Activated CD8-positive, alpha-beta memory T cell treated with anti-CD3 and anti-CD28 coated beads for 24 hours (primary cell): ENCODE measurements around the gene NPFF.
"Not testable (repeated sequence)": the region's sequence is repeated elsewhere in the genome, so short reads cannot be mapped to it uniquely, and the experiment has no call there.

Source experiments
- DNase-seq: peaks from one replicate; pipeline ENCODE4 v3.0.0-alpha.2; 2020

NPFF gene

GRCh38 chr12:53493610-53494391 is 13.5 kb downstream of the NPFF start:
- no peak for DNase-seq

GRCh38 chr12:53492830-53493609 is 14.3 kb downstream of the NPFF start:
- peak; percentile 93 for DNase-seq

DNA sequence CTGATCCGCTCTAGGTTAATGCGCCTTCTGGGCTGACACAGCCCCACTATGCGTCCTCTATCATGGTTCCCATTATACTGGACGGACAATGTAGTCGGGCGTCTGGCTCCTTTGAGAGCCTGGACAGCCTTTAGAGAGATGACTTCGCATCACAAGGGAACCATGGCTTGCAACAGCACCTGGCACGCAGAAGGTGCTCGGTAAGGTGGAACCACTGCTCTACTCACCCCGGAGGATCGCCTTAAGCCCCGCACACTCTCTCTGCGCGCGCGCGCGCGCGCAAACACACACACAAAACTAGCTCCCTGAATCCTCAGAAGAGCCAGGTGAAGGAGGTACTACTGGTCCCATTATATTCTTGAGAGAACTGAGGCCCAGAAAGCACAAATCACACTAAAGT is 15.1 kb downstream of the NPFF start:
- no peak for DNase-seq

- DNase-seq, result no peak
Measured at GRCh38 chr12:53489242-53489864, 17.9 kb downstream of the NPFF start.

DNA sequence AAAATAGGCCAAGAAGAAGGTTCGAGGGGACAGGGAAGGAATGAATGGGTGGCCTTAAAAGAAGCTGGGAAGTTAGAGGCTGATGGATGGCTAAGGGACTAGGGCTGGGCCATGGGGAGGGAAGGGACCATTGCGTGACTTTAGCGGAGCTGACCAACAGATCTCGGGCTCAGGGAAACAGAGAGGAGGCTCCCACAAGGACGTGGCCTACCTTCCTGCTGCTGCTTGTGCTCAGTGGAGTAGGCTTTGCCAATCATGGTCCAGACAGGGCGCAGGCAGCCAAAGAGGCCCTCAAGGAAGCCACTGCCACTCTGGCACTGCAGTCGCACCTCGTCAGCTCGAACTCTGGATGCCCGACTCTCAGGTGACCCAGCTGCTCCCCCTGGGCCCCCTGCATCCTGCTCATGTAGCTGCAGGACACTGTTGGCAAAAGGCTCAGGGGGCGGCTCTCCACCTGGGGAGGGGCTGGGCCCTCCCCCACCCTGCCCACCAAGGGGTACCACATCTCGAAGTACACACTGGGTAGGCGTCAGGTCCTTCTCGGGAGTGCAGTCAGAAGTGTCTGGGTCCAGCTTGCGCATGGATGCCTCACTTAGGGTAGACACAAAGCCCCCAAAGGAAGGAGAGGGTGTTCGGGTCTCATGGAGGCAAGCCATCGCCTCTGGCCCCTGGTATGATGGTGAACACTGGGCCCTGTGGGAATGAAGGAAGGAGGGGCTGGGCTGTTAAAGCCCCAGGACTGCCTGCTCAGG is 20.4 kb downstream of the NPFF start:
- DNase-seq, result no peak

DNA sequence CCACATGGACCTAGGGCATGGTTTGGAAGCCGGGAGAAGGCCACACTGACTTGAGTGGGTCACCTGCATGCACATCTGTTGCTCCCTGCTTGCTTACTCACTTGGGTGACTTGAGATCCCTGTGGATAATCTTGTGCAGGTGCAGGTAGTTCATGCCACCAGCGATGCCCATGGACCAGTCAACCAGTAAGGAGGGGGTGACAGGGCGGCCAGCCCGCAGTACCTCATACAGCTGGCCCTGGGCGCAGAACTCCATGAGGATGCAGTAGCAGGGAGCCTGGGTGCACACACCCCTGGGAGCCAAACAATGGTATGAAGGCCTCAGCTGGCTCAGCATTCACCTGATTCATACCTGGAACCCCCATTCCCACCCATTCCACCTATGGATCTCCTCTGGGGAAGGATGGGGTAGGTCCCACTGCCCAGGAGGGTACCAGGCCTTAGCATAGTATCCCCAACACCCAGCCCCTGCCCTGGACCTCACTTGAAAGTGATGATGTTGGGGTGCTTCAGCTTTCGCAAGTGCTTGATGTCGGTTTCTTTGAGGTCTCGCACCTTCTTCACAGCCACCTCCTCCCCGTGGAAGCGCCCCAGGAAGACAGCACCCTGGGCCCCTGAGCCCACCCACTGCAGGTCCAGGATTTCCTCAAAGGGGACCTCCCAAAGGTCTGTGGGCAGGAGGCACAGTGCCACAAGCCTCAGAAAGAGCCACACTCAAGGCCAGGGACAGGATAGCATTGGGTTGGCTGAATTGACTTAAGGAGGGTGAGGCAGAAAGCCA is 21.1 kb downstream of the NPFF start:
- no peak for DNase-seq

GRCh38 chr12:53484686-53485575 is 22.4 kb downstream of the NPFF start:
- no peak for DNase-seq

GRCh38 chr12:53483979-53484377 is 23.3 kb downstream of the NPFF start:
- no peak for DNase-seq

DNA sequence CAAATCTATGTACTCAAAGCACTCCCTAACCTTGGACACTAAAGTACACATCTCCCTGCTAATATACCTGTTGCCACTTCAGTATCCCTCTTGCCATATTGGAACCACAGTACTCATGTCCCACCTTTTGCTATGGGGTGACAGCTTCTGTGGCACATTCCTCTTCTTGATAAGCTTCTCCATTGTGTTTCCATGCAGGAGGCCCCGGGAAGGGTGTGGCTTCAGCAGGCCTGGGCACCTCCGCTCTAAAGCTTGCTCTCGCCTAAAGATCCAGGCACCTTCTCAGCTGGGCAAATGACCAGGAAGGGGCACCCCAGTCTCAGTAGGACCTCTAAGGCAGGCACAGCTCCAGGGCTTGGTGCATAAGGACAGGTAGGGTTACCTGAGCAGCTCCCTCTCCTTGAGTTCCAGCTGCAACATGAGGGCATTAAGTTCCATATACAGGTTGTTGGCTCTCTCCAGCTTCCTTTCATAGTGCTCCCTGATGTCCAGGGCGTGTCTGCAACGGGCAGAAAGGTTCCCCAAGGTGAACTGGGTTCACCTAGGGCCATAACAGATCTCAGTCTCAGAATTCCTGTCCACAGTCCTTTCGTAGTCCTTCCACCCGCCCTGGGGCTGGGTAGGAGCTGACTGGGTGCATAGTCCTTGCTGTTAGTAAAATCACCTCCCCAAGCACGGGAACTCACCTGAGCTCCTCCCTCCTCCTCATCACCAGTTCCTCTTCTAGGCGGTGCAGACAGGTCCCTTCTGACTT is 23.9 kb downstream of the NPFF start:
- DNase-seq, result no peak

GRCh38 chr12:53482626-53483168 is 24.6 kb downstream of the NPFF start:
- no peak for DNase-seq

GRCh38 chr12:53481939-53482586 is 25.2 kb downstream of the NPFF start:
- no peak for DNase-seq

DNA sequence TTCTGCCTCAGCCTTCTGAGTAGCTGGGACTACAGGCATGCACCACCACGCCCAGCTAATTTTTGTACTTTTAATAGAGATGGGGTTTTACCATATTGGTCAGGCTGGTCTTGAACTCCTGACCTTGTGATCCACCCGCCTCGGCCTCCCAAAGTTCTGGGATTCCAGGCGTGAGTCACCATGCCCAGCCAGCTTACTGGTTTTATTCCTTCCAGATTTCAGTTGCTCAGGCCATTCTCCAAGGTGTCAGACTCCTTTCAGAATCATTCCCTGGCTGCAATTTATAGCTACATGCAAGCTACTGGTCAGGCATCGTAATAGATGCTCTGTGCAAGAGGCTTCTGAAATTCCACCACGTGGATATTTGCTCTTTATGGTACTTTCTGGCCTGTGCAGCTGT is 25.8 kb downstream of the NPFF start:
- DNase-seq, result not testable (repeated sequence)

DNA sequence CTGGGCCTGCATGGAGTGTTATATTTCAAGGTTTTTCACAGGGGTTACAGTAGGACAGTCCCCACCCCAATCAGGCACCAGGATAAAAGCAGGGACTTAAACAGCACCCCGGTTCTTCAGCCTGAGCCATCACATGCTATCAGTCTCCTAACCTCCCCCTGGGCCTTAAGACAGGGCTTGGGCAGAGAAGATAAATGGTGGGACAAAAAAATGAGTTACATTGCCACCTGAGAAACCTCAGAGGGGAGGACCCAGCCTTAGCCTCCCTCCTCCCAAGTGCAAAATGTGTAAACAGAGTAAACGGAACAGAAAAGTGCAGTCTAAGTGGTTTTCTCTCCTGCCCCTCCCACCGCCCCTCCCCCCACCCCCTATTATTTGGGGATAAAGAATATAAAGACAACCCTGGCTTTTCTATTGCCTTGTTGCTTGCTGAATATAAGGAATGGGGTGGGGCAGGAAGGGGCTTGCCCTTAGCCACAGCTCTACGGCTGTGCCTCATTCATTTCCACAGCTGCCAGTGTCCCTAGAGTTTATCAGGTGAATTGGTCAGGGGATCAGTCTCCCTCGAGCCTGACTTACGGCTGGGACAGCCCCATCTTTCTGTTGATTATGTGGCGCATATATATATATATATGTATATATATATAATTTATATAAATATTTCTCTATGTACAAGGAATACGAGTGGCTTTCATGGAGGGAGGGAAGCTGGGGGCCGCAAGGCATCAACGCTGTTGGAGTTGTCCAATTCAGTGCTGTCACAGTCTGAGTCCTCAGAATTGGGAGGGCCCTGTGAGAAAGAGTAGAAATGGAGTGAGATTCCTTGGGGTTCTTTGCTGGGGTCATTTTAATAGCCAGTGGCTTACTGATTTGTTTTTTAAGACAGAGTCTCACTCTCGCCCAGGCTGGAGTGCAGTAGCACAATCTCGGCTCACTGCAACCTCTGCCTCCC is 26.5 kb downstream of the NPFF start:
- no peak for DNase-seq

DNA sequence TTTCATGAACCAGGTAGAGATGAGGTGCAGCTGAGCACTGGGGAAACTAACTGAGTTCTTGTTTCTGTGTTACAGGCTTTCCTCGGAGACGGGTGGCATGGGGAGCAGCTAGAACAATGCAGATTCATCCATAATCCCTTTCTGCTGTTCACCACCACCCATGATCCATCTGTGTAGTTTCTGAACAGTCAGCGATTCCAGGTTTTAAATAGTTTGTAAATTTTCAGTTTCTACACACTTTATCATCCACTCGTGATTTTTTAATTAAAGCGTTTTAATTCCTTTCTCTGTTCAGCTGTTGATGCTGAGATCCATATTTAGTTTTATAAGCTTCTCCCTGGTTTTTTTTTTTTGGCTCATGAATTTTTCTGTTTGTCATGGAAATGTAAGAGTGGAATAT is 28.0 kb downstream of the NPFF start:
- no peak for DNase-seq

DNA sequence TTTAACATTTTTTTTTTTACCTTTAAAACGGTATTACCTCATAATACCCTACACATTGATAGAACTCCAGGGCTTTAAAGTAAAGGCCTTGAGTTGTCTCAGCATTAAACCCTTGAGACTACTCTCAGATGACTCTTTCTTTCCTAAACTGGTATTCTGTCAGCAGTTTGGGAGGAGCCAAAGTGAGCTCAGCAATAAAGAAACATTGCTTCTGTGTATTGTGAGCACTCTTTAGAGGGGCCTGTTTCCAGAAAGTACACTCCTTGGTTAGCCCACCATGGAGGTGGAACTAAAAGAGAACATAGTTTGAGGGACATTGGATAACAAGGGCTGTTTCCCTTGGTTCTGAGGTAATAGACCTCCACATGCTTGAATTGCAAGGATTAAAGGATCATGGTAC is 28.4 kb downstream of the NPFF start:
- DNase-seq, result no peak

- no peak for DNase-seq
Measured at GRCh38 chr12:53476769-53477209, 30.5 kb downstream of the NPFF start.

DNA sequence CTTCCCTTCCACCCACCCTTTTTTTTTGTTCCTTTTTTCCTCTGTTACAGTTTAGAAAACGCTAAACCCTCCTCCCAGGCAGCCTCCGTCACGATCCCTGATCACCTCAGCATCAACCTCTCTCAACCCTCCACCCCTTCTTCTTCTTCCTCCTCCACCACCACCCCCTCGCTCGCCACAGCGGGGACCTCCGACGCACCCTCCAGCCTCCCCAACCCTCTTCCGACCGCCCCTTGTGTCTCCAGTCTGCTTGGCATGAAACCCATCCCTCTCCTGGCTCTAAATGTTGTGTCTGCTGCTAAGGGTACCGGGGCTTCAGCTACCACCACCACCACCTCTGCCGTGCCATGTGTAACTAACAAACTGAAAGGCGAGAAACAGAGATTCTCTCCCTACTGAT is 32.5 kb downstream of the NPFF start:
- DNase-seq, result no peak

DNA sequence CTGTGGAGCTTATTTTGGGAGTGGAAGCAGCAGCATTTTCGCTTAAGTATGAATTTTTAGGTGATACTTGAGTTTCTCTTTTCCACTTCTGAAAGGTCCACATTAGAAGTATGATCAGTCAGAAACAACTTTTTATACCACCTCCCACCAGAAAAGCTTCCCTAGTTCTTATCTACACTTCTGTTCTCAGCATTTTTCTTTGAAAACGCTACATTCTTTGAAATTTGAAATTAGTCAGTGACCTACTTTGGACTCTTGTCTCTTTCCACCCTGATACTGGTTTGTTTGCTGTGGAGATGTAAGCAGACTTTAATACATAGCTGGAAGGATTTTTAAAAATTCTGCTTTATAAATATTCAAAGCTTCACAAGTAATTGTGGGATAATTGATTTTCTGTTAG is 33.2 kb downstream of the NPFF start:
- no peak for DNase-seq
